Ovary (tissue), 9 donors: Measurements from ENCODE around the gene NAAA. TPM values are rescaled to one million over a fixed set of nuclear protein-coding genes. Genes with fewer than 3 reads are reported as not detected.

Experiments
- DNase-seq, 5 donors: peaks; one replicate each; pipeline ENCODE4 v3.0.0-alpha.2; 2019 to 2020
- H3K27ac ChIP-seq, 2 donors: fragments of 200-600 bp; one replicate each; pipeline versions ENCODE4 v1.5.1 to v1.8.0; 2019 to 2022
- H3K27me3 ChIP-seq: fragments of 200-600 bp; one replicate; pipeline ENCODE4 v1.8.0; 2022
- H3K36me3 ChIP-seq: fragments of 200-600 bp; sonication (generic); one replicate; pipeline ENCODE4 v1.5.1; 2019
- H3K4me1 ChIP-seq: one replicate; pipeline ENCODE4 v1.8.1; 2013; ENCODE audit warnings: mild to moderate bottlenecking, moderate library complexity; ENCODE audit not compliant: insufficient read depth
- H3K4me3 ChIP-seq: fragments of 200-600 bp; sonication (generic); one replicate; pipeline ENCODE4 v1.5.1; 2017
- H3K9me3 ChIP-seq, 2 donors: fragments of 200-600 bp in 1 of 2; sonication (generic) in 1 of 2; one replicate each; pipeline versions ENCODE4 v1.5.1 to v1.8.1; 2013 to 2019; ENCODE audit warnings: mild to moderate bottlenecking in 1 of 2, moderate library complexity in 1 of 2
- EP300 ChIP-seq: sonication (generic); formaldehyde crosslinking; IDR thresholded peaks from one replicate; pipeline ENCODE4 v1.6.1; 2017; ENCODE audit warnings: antibody characterized with exemption
- POLR2A ChIP-seq: fragments of 450-650 bp; IDR thresholded peaks from one replicate; pipeline ENCODE4 v1.6.1; 2017; ENCODE audit warnings: antibody characterized with exemption, mild to moderate bottlenecking, moderate library complexity
- WGBS, 3 donors: extraction: QIAGEN DNeasy Blood & Tissue Kit in 1 of 3; methylation state at CpG; one replicate each; pipeline versions ENCODE4 v1.1.5 to v1.1.7; 2013 to 2017; 5-methylcytosine and 5-hydroxymethylcytosine counted together
- intact Hi-C, 4 donors: fragments of 100-400 bp; cut with DNase I; formaldehyde crosslinking; loops; one replicate each; pipeline versions ENCODE4 v1.11.0 to v1.15.1; 2022 to 2023
- polyA plus RNA-seq, 2 donors: library from polyadenylated mRNA; stranded (reverse); fragments of 200-250 nt in 1 of 2; fragments of 350-450 nt in 1 of 2; fragmentation: Illumina TruSeq in 1 of 2; extraction: RNeasy Lipid Tissue Mini Kit (QIAGEN cat#74804) in 1 of 2; gene quantifications; one replicate each; pipeline ENCODE4 v1.2.3, GENCODE V29; 2013 to 2014
- total RNA-seq, 7 donors: library from RNA; depleted of rRNA in 2 of 7; stranded (reverse); fragments of >200 nt in 2 of 7; fragmentation: NEBNext Ultra II Directional in 3 of 7; extraction: Animal tissue kit (Norgen Biotek cat#: 25700) in 3 of 7; gene quantifications; one replicate each; pipeline versions ENCODE4 v1.1.0 to v1.2.4, GENCODE V29; 2016 to 2023
- TF ChIP-seq, protein P1 (sequence below), 3 donors: fragments of 450-650 bp in 2 of 3; fragments of 200-600 bp in 1 of 3; IDR thresholded peaks; one replicate each; pipeline versions ENCODE4 v1.5.1 to v1.8.0; 2016 to 2022; ENCODE audit warnings: antibody characterized with exemption in 3 of 3, mild to moderate bottlenecking in 1 of 3
- donor health status: DM: no; HTN: no; CAD: no; lungs with moderate emphysema.
- donor health status: DM: no; HTN: no; CAD: no.
- donor health status: Bipolar disorder and iron deficiency.
- donor health status: DM: yes; HTN: yes; CAD: no.
- donor health status: DM: no; HTN: no; CAD: no.
- donor health status: DM: yes; HTN: yes; CAD: no.

Gene NAAA
- total and polyA plus RNA-seq, 9 donors: 6.2 to 46.7 (median 14.1) TPM

DNA sequence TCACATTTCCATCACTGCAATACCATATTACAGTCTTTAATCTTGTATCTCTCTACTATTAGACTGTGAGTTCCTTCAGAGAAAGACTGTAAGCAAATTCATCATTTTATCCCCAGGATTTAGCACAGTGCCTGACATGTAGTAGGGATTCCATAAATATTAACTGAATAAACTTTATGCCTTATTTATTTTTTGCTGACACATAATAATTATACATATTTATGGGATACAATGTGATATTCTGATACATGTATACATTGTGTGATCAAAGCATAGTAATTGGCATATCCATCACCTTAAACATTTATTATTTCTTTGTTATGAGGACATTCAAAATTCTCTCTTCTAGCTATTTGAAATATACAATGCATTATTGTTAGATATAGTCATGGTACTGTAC, 42.3 kb downstream of the NAAA start:
- Histone ChIP-seq H3K27ac (no peak overlapping the region), H3K4me1 (no peaks in the 10 kb centered on the region), H3K36me3 (no peaks in the 10 kb centered on the region), H3K4me3 (no peak overlapping the region), H3K27me3 (no peaks in the 10 kb centered on the region), H3K9me3 (no peaks in the 10 kb centered on the region)
- intact Hi-C loops: no loop called here
- no peak for TF ChIP-seq EP300
- TF ChIP-seq, protein P1, sequence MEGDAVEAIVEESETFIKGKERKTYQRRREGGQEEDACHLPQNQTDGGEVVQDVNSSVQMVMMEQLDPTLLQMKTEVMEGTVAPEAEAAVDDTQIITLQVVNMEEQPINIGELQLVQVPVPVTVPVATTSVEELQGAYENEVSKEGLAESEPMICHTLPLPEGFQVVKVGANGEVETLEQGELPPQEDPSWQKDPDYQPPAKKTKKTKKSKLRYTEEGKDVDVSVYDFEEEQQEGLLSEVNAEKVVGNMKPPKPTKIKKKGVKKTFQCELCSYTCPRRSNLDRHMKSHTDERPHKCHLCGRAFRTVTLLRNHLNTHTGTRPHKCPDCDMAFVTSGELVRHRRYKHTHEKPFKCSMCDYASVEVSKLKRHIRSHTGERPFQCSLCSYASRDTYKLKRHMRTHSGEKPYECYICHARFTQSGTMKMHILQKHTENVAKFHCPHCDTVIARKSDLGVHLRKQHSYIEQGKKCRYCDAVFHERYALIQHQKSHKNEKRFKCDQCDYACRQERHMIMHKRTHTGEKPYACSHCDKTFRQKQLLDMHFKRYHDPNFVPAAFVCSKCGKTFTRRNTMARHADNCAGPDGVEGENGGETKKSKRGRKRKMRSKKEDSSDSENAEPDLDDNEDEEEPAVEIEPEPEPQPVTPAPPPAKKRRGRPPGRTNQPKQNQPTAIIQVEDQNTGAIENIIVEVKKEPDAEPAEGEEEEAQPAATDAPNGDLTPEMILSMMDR (IDR thresholded peaks at IDR 0.05): no peak
- no peak for TF ChIP-seq POLR2A
- DNase-seq: no peak

- no peaks in the 10 kb centered on the region for H3K4me1 ChIP-seq
- no peaks in the 10 kb centered on the region for H3K27me3 ChIP-seq
- 50 to 52% (median 51%) methylated on average over 4 of the region's 4 CpGs for WGBS, 3 donors
- H3K27ac ChIP-seq: no peak overlapping the region
- no peaks in the 10 kb centered on the region for H3K9me3 ChIP-seq
- no peaks in the 10 kb centered on the region for H3K36me3 ChIP-seq
- no peak for DNase-seq
- H3K4me3 ChIP-seq: no peak overlapping the region
- TF ChIP-seq, protein P1 (IDR thresholded peaks at IDR 0.05): no peak
- intact Hi-C loops: no loop called here
Measured at GRCh38 chr4:75895744-75896314, 45.0 kb downstream of the NAAA start.

DNA sequence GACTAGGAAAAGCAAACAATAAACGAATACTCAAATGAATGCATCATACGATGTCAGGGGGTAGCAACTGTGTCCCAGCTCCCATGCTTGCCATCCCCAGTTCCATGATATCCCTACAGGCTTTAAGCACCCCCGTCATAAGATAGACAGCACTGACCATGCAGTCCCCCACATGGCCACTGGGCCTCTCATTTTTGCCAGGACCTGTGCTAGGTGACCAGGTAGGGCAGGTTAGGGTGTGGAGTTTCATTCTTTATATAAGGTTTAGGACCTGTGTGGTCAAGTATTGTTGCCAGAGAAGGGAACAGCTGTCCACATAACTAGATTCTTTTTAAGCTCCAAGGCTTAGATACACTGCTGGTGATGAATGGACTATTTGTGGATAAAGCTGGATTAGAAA, 48.3 kb downstream of the NAAA start:
- Histone ChIP-seq H3K36me3 (no peaks in the 10 kb centered on the region), H3K4me3 (no peak overlapping the region), H3K4me1 (no peaks in the 10 kb centered on the region), H3K27ac (no peak overlapping the region), H3K9me3 (no peaks in the 10 kb centered on the region), H3K27me3 (no peaks in the 10 kb centered on the region)
- TF ChIP-seq EP300 (no peak), POLR2A (no peak)
- TF ChIP-seq, protein P1 (IDR thresholded peaks at IDR 0.05): no peak
- DNase-seq: no peak
- WGBS, 3 donors: 77 to 83% (median 78%) methylated on average over 3 of the region's 3 CpGs
- intact Hi-C loops: no loop called here

GRCh38 chr4:75891611-75892010, 49.2 kb downstream of the NAAA start:
- Histone ChIP-seq H3K27ac (no peak overlapping the region), H3K27me3 (no peaks in the 10 kb centered on the region), H3K4me1 (no peaks in the 10 kb centered on the region), H3K4me3 (no peak overlapping the region), H3K9me3 (no peaks in the 10 kb centered on the region), H3K36me3 (no peaks in the 10 kb centered on the region)
- WGBS, 3 donors: 87 to 92% (median 91%) methylated on average over 14 of the region's 14 CpGs
- intact Hi-C loops: no loop called here
- TF ChIP-seq EP300: no peak
- no peak for TF ChIP-seq POLR2A
- TF ChIP-seq, protein P1 (IDR thresholded peaks at IDR 0.05): no peak
- DNase-seq: no peak
